ENCODE measurements around the gene STK17B. TPM values are rescaled to one million over a fixed set of nuclear protein-coding genes. Genes with fewer than 3 reads are reported as not detected.

Gene STK17B
- total RNA-seq, 1 experiment from 2014 or later: 16.9 TPM

- ATAC-seq: no peak
- no peak for DNase-seq (ENCODE audit: low read depth, low spot score)
- Histone ChIP-seq H3K27me3 (ENCODE audit: insufficient read depth, low read length) (no peaks in the 10 kb centered on the region), H3K36me3 (ENCODE audit: control insufficient read depth in 1 of 2, insufficient read depth in 2 of 2, low read length in 2 of 2) (peaks cover 0 to 5% of the 10 kb centered on the region in 2 experiments; a peak in 1 of 4 replicates), H3K27ac (ENCODE audit: low read depth, low read length) (no peak overlapping the region), H3K79me2 (ENCODE audit: insufficient read depth, low read length) (no peaks in the 10 kb centered on the region), H3K4me3 (replicated peaks in 1 of 2; ENCODE audit: low read depth in 1 of 2, low read length in 2 of 2) (no peak overlapping the region), H3K4me2 (ENCODE audit: low read length) (no peak overlapping the region), H3K4me1 (ENCODE audit: control insufficient read depth in 1 of 2, insufficient read depth in 2 of 2, low read length in 2 of 2) (no peaks in the 10 kb centered on the region; a peak in 1 of 4 replicates), H3K9ac (ENCODE audit: low read length) (no peak overlapping the region), H3K9me2 (ENCODE audit: insufficient read depth) (no peaks in the 10 kb centered on the region), H4K20me1 (ENCODE audit: insufficient read depth) (no peaks in the 10 kb centered on the region), H2AFZ (ENCODE audit: low read depth, low read length, poor library complexity, severe bottlenecking) (no peak overlapping the region), H3K9me3 (ENCODE audit: control insufficient read depth in 1 of 2, insufficient read depth in 1 of 2, low read depth in 1 of 2, low read length in 2 of 2) (no peaks in the 10 kb centered on the region)
- ChIA-PET POLR2A (no interaction called here), CTCF (interaction anchor here (1.8 kb wide), 1 partner anchor 317 kb away, joined by 5 read pairs; no protein-coding TSS in a partner anchor), RAD21 (ENCODE audit: low non-redundant PET in 1 of 2, low total read pairs in 2 of 2, uncharacterized antibody in 2 of 2, unreplicated experiment in 2 of 2) (no interaction called here)
- intact Hi-C loops (cut with micrococcal nuclease): loop anchor here (10.0 kb wide), 2 partner anchors 1239 to 1639 kb away; no protein-coding TSS in a partner anchor
- TF ChIP-seq SP1 (IDR thresholded peaks at IDR 0.05; ENCODE audit: low read depth) (no peak), FOSL1 (IDR thresholded peaks at IDR 0.05; ENCODE audit: low read depth) (no peak), POLR2AphosphoS5 (IDR thresholded peaks at IDR 0.05; ENCODE audit: low read depth, low read length) (no peak), EZH2phosphoT487 (IDR thresholded peaks at IDR 0.05; ENCODE audit: borderline replicate concordance) (no peak), SIN3A (IDR thresholded peaks at IDR 0.05; ENCODE audit: low read depth) (no peak), ZBTB33 (IDR thresholded peaks at IDR 0.05; ENCODE audit: extremely low read depth, insufficient replicate concordance, low read length) (no peak), POLR2A (IDR thresholded peaks at IDR 0.05; ENCODE audit: borderline replicate concordance, extremely low read depth, insufficient read depth, insufficient read length) (no peak), ZNF274 (IDR thresholded peaks at IDR 0.05; ENCODE audit: low read depth, low read length) (no peak), REST (IDR thresholded peaks at IDR 0.05; ENCODE audit: low read depth) (no peak), JUND (IDR thresholded peaks at IDR 0.05) (no peak), SRF (IDR thresholded peaks at IDR 0.05; ENCODE audit: low read depth) (no peak), EZH2 (IDR thresholded peaks at IDR 0.05) (no peak), CBX3 (IDR thresholded peaks at IDR 0.05; ENCODE audit: low read depth) (no peak), ATF3 (IDR thresholded peaks at IDR 0.05) (no peak), ELF1 (IDR thresholded peaks at IDR 0.05; ENCODE audit: borderline replicate concordance, low read depth) (no peak), CTCF (IDR thresholded peaks at IDR 0.05 in 2 of 3, conservative IDR thresholded peaks at IDR 0.05 in 1 of 3; ENCODE audit: borderline replicate concordance in 1 of 3, insufficient read depth in 1 of 3, low read depth in 2 of 3, low read length in 2 of 3) (no peak)
- BruUV-seq (replicated peaks): no TSS peak
Observed at GRCh38 chr2:196136151-196136550, 35.2 kb downstream of the STK17B start.

All from HCT116 (cell line).